ENCODE measurements around the gene DCAF5. TPM values are rescaled to one million over a fixed set of nuclear protein-coding genes. Genes with fewer than 3 reads are reported as not detected.

The DCAF5 gene
- polyA plus RNA-seq, 3 donors, result 22.2 to 55.1 (median 30.6) TPM

DNA sequence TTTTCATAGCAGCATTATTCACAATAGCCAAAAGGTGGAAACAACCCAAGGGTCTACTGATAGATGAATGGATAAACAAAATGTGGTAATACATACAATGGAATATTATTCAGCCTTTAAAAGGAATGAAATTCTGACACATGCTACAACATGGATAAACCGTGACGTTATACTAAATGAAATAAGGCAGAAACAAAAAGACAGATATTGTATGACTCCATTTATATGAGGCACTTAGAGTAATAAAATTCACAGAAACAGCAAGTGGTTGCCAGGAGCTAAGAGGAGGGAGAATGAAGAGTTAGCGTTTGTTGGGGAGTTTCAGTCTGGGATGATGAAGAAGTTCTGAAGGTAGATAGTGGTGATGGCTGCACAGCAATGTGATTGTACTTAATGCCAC lies 76.6 kb downstream of the DCAF5 start:
- 100% methylated on average over 1 of the region's 3 CpGs for WGBS (ENCODE audit: insufficient coverage)
- H3K9me3 ChIP-seq (replicated peaks in 1 of 2; ENCODE audit: control insufficient read depth in 1 of 2, insufficient read depth in 1 of 2, low read length in 2 of 2), result no peaks in the 10 kb centered on the region
- H3K79me2 ChIP-seq (ENCODE audit: insufficient read depth, low read length), result no peaks in the 10 kb centered on the region
- Mint-ChIP-seq H3K36me3 (peaks cover 28 to 57% of the 10 kb centered on the region in 2 donors), H3K27me3 (ENCODE audit: low read depth in 3 of 3) (no peaks in the 10 kb centered on the region), H3K27ac (no peak overlapping the region), H3K9me3 (no peaks in the 10 kb centered on the region), H3K4me3 (no peak overlapping the region), H3K4me1 (peaks cover 44% of the 10 kb centered on the region)
- H3K27me3 ChIP-seq (ENCODE audit: control insufficient read depth in 2 of 2, insufficient read depth in 2 of 2, low read length in 2 of 2), result no peaks in the 10 kb centered on the region
- intact Hi-C loops (cut with micrococcal nuclease), result no loop called here
- H4K20me1 ChIP-seq (ENCODE audit: insufficient read depth, low read length), result peaks cover 14% of the 10 kb centered on the region
- H3K4me2 ChIP-seq (replicated peaks; ENCODE audit: extremely low read depth, low read length, poor library complexity, severe bottlenecking), result no peak overlapping the region
- H3K4me1 ChIP-seq (ENCODE audit: control insufficient read depth in 1 of 2, insufficient read depth in 2 of 2, low read length in 2 of 2), result peaks cover 25 to 33% of the 10 kb centered on the region in 2 donors
- H3K27ac ChIP-seq (ENCODE audit: low read depth in 1 of 2, low read length in 2 of 2), result no peak overlapping the region
- no peak overlapping the region for H3K4me3 ChIP-seq (replicated peaks in 1 of 3; ENCODE audit: low read depth in 2 of 3, low read length in 3 of 3)
- H3K9ac ChIP-seq (ENCODE audit: insufficient read depth, low read length, poor library complexity, severe bottlenecking), result no peak overlapping the region
- peaks cover 4 to 45% of the 10 kb centered on the region in 2 donors for H3K36me3 ChIP-seq (replicated peaks in 1 of 2; ENCODE audit: control insufficient read depth in 1 of 2, insufficient read depth in 2 of 2, low read length in 2 of 2)
- DNase-seq, result no peak
- no peak overlapping the region for H2AFZ ChIP-seq (ENCODE audit: insufficient read depth, low read depth, low read length, poor library complexity, severe bottlenecking)
- TF ChIP-seq, protein P1, sequence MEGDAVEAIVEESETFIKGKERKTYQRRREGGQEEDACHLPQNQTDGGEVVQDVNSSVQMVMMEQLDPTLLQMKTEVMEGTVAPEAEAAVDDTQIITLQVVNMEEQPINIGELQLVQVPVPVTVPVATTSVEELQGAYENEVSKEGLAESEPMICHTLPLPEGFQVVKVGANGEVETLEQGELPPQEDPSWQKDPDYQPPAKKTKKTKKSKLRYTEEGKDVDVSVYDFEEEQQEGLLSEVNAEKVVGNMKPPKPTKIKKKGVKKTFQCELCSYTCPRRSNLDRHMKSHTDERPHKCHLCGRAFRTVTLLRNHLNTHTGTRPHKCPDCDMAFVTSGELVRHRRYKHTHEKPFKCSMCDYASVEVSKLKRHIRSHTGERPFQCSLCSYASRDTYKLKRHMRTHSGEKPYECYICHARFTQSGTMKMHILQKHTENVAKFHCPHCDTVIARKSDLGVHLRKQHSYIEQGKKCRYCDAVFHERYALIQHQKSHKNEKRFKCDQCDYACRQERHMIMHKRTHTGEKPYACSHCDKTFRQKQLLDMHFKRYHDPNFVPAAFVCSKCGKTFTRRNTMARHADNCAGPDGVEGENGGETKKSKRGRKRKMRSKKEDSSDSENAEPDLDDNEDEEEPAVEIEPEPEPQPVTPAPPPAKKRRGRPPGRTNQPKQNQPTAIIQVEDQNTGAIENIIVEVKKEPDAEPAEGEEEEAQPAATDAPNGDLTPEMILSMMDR (IDR thresholded peaks at IDR 0.05), result no peak

DNA sequence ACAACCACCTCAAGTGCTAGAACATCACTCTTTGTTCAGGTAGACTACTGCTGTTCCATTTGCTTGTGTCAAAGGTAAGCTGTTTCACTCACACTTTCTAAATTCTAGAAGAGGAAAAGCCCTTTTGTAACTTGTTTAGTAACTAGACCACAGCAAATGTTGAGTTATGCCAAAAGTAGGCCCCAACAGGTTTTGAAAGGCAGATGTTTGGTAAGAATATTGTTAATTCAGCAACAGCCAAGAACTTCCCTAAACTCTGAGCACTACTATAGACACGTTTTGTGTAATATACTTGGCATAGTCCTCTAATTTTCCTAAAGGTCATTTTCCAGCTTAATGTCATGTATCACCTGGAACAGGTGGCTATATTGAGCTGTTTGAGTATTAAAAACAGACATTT lies 79.0 kb downstream of the DCAF5 start:
- Mint-ChIP-seq H3K27me3 (ENCODE audit: low read depth in 3 of 3) (no peaks in the 10 kb centered on the region), H3K36me3 (peaks cover 41 to 61% of the 10 kb centered on the region in 2 donors)
- TF ChIP-seq, protein P1 (IDR thresholded peaks at IDR 0.05), result no peak

More for the DNA sequence above, 79.0 kb downstream of the DCAF5 start:
- H3K27ac ChIP-seq (ENCODE audit: low read depth in 1 of 2, low read length in 2 of 2), result peak overlapping the region in 1 of 2 donors; percentile 64
- H3K4me1 Mint-ChIP-seq, result peaks cover 41% of the 10 kb centered on the region
- DNase-seq, result peak in 2 of 3 donors; percentile 15 to 42
- no peaks in the 10 kb centered on the region for H3K27me3 ChIP-seq (ENCODE audit: control insufficient read depth in 2 of 2, insufficient read depth in 2 of 2, low read length in 2 of 2)
- no peaks in the 10 kb centered on the region for H3K9me3 ChIP-seq (replicated peaks in 1 of 2; ENCODE audit: control insufficient read depth in 1 of 2, insufficient read depth in 1 of 2, low read length in 2 of 2)
- H3K79me2 ChIP-seq (ENCODE audit: insufficient read depth, low read length), result no peaks in the 10 kb centered on the region
- H3K4me3 Mint-ChIP-seq, result no peak overlapping the region
- H3K4me3 ChIP-seq (replicated peaks in 1 of 3; ENCODE audit: low read depth in 2 of 3, low read length in 3 of 3), result no peak overlapping the region
- H3K36me3 ChIP-seq (replicated peaks in 1 of 2; ENCODE audit: control insufficient read depth in 1 of 2, insufficient read depth in 2 of 2, low read length in 2 of 2), result peaks cover 10 to 65% of the 10 kb centered on the region in 2 donors
- H3K9me3 Mint-ChIP-seq, result no peaks in the 10 kb centered on the region
- H3K27ac Mint-ChIP-seq, result peak overlapping the region in 3 of 7 donors; percentile 44 to 86 (median 62)
- no peak overlapping the region for H3K9ac ChIP-seq (ENCODE audit: insufficient read depth, low read length, poor library complexity, severe bottlenecking)
- intact Hi-C loops (cut with micrococcal nuclease), result no loop called here
- peaks cover 20 to 28% of the 10 kb centered on the region in 2 donors for H3K4me1 ChIP-seq (ENCODE audit: control insufficient read depth in 1 of 2, insufficient read depth in 2 of 2, low read length in 2 of 2)
- H4K20me1 ChIP-seq (ENCODE audit: insufficient read depth, low read length), result peaks cover 8% of the 10 kb centered on the region
- H3K4me2 ChIP-seq (replicated peaks; ENCODE audit: extremely low read depth, low read length, poor library complexity, severe bottlenecking), result no peak overlapping the region
- no CpG with 5 or more reads among the region's 1 CpG for WGBS (ENCODE audit: insufficient coverage)
- no peak overlapping the region for H2AFZ ChIP-seq (ENCODE audit: insufficient read depth, low read depth, low read length, poor library complexity, severe bottlenecking)

All from CD14-positive monocyte (primary cell).